Adrenal gland (tissue), 12 donors: ENCODE measurements around the gene NCK2. TPM values are rescaled to one million over a fixed set of nuclear protein-coding genes. Genes with fewer than 3 reads are reported as not detected.

Experiments used
- DNase-seq, 7 donors: peaks; one replicate each; pipeline ENCODE4 v3.0.0-alpha.2; 2019 to 2020
- H3K27ac ChIP-seq, 5 donors: fragments of 200-600 bp; sonication (generic) in 4 of 5; 1 replicate in 3 of 5; 2 replicates in 2 of 5; pipeline versions ENCODE4 v1.5.1 to v1.8.0; 2016 to 2020; ENCODE audit warnings: mild to moderate bottlenecking in 1 of 5
- H3K27me3 ChIP-seq: fragments of 200-600 bp; 2 replicates; pipeline ENCODE4 v1.8.0; 2021
- H3K36me3 ChIP-seq, 2 donors: fragments of 200-600 bp; replicated peaks in 1 of 2; 1 replicate in 1 of 2; 2 replicates in 1 of 2; pipeline versions ENCODE4 v1.5.1 to v1.8.0; 2018 to 2022
- H3K4me1 ChIP-seq, 2 donors: fragments of 200-600 bp; replicated peaks in 1 of 2; 1 replicate in 1 of 2; 2 replicates in 1 of 2; pipeline versions ENCODE4 v1.5.1 to v1.8.0; 2018 to 2021
- H3K4me3 ChIP-seq, 4 donors: fragments of 200-600 bp; sonication (generic) in 3 of 4; one replicate each; pipeline ENCODE4 v1.5.1; 2016 to 2018
- H3K9me3 ChIP-seq, 3 donors: fragments of 200-600 bp; sonication (generic) in 1 of 3; replicated peaks in 1 of 3; 1 replicate in 2 of 3; 2 replicates in 1 of 3; pipeline versions ENCODE4 v1.5.1 to v1.8.0; 2016 to 2021
- POLR2A ChIP-seq, 2 donors: fragments of 450-650 bp; IDR thresholded peaks; one replicate each; pipeline ENCODE4 v1.6.1; 2017; ENCODE audit warnings: antibody characterized with exemption in 2 of 2, mild to moderate bottlenecking in 2 of 2, moderate library complexity in 1 of 2
- WGBS, 4 donors: extraction: QIAGEN DNeasy Blood & Tissue Kit in 2 of 4; methylation state at CpG; one replicate each; pipeline versions ENCODE4 v1.1.5 to v1.1.7; 2013 to 2017; 5-methylcytosine and 5-hydroxymethylcytosine counted together
- intact Hi-C, 2 donors: fragments of 100-400 bp; cut with DNase I; formaldehyde crosslinking; loops; one replicate each; pipeline versions ENCODE4 v1.14.1 to v1.15.0; 2022 to 2023
- polyA plus RNA-seq, 3 donors: library from polyadenylated mRNA; stranded (reverse); fragments of 200-250 nt in 2 of 3; fragments of 350-450 nt in 1 of 3; fragmentation: Illumina TruSeq in 1 of 3; extraction: RNeasy Lipid Tissue Mini Kit (QIAGEN cat#74804) in 1 of 3; gene quantifications; one replicate each; pipeline ENCODE4 v1.2.3, GENCODE V29; 2013 to 2014
- total RNA-seq, 9 donors: library from RNA; depleted of rRNA in 4 of 9; stranded (reverse); fragments of >200 nt in 4 of 9; fragments of 120-200 nt in 1 of 9; fragmentation: NEBNext Ultra II Directional in 1 of 9; extraction: Animal tissue kit (Norgen Biotek cat#: 25700) in 1 of 9; gene quantifications; one replicate each; pipeline versions ENCODE4 v1.1.0 to v1.2.4, GENCODE V29; 2013 to 2023
- TF ChIP-seq, protein P1 (sequence below), 6 experiments: fragments of 450-650 bp in 4 of 6; fragments of 200-600 bp in 2 of 6; sonication (generic) in 1 of 6; IDR thresholded peaks; 1 replicate in 5 of 6; 2 replicates in 1 of 6; pipeline versions ENCODE4 v1.5.1 to v1.8.0; 2016 to 2021; ENCODE audit warnings: antibody characterized with exemption in 6 of 6, mild to moderate bottlenecking in 2 of 6, moderate library complexity in 1 of 6
- donor health status: healthy with polysubstance abuse.
- donor health status: Bipolar disorder and iron deficiency.
- donor health status: DM: yes; HTN: yes; CAD: no.
- donor health status: DM: no; HTN: no; CAD: no.
- donor health status: DM: no; HTN: no; CAD: no.
- donor health status: DM: yes; HTN: yes; CAD: no.

Gene NCK2
- total and polyA plus RNA-seq, 12 donors: 13.7 to 56.0 (median 37.3) TPM

GRCh38 chr2:105739426-105739825 lies 5.3 kb upstream of the NCK2 start:
- WGBS, 4 donors: 79 to 86% (median 81%) methylated on average over 8 of the region's 8 CpGs
- no peaks in the 10 kb centered on the region for H3K9me3 ChIP-seq
- intact Hi-C loops: no loop called here
- TF ChIP-seq POLR2A (IDR thresholded peaks at IDR 0.05): no peak
- TF ChIP-seq, protein P1, sequence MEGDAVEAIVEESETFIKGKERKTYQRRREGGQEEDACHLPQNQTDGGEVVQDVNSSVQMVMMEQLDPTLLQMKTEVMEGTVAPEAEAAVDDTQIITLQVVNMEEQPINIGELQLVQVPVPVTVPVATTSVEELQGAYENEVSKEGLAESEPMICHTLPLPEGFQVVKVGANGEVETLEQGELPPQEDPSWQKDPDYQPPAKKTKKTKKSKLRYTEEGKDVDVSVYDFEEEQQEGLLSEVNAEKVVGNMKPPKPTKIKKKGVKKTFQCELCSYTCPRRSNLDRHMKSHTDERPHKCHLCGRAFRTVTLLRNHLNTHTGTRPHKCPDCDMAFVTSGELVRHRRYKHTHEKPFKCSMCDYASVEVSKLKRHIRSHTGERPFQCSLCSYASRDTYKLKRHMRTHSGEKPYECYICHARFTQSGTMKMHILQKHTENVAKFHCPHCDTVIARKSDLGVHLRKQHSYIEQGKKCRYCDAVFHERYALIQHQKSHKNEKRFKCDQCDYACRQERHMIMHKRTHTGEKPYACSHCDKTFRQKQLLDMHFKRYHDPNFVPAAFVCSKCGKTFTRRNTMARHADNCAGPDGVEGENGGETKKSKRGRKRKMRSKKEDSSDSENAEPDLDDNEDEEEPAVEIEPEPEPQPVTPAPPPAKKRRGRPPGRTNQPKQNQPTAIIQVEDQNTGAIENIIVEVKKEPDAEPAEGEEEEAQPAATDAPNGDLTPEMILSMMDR (IDR thresholded peaks at IDR 0.05): no peak
- H3K4me3 ChIP-seq: no peak overlapping the region
- peaks cover 0 to 6% of the 10 kb centered on the region in 2 donors for H3K4me1 ChIP-seq
- H3K27ac ChIP-seq: no peak overlapping the region
- H3K36me3 ChIP-seq: no peaks in the 10 kb centered on the region
- no peaks in the 10 kb centered on the region for H3K27me3 ChIP-seq
- no peak for DNase-seq

- intact Hi-C loops: loop anchor here in 1 of 2 donors (10.0 kb wide), 1 partner anchor 145 kb away; no protein-coding TSS in a partner anchor
Measured at GRCh38 chr2:105739944-105740530, 4.7 kb upstream of the NCK2 start.

GRCh38 chr2:105741174-105741573 lies 3.5 kb upstream of the NCK2 start:
- Histone ChIP-seq H3K4me3 (no peak overlapping the region), H3K36me3 (no peaks in the 10 kb centered on the region), H3K9me3 (no peaks in the 10 kb centered on the region), H3K27ac (no peak overlapping the region), H3K4me1 (peaks cover 6 to 13% of the 10 kb centered on the region in 2 donors), H3K27me3 (no peaks in the 10 kb centered on the region)
- intact Hi-C loops: loop anchor here in 1 of 2 donors (10.0 kb wide), 1 partner anchor 144 kb away; no protein-coding TSS in a partner anchor
- WGBS, 4 donors: 48 to 69% (median 63%) methylated on average over 3 of the region's 3 CpGs
- DNase-seq: no peak
- TF ChIP-seq, protein P1 (IDR thresholded peaks at IDR 0.05): no peak
- TF ChIP-seq POLR2A (IDR thresholded peaks at IDR 0.05): no peak

More at GRCh38 chr2:105739944-105740530, 4.7 kb upstream of the NCK2 start:
- TF ChIP-seq, protein P1 (IDR thresholded peaks at IDR 0.05): no peak
- no peak for TF ChIP-seq POLR2A (IDR thresholded peaks at IDR 0.05)
- H3K4me1 ChIP-seq: peaks cover 0 to 6% of the 10 kb centered on the region in 2 donors
- DNase-seq: no peak
- no peaks in the 10 kb centered on the region for H3K9me3 ChIP-seq
- no peak overlapping the region for H3K27ac ChIP-seq
- H3K36me3 ChIP-seq: no peaks in the 10 kb centered on the region
- no peak overlapping the region for H3K4me3 ChIP-seq
- WGBS, 4 donors: 81 to 88% (median 83%) methylated on average over 7 of the region's 7 CpGs
- no peaks in the 10 kb centered on the region for H3K27me3 ChIP-seq

- no peak for TF ChIP-seq POLR2A (IDR thresholded peaks at IDR 0.05)
- TF ChIP-seq, protein P1 (IDR thresholded peaks at IDR 0.05): no peak
- Histone ChIP-seq H3K27me3 (no peaks in the 10 kb centered on the region), H3K4me1 (peaks cover 10 to 17% of the 10 kb centered on the region in 2 donors), H3K9me3 (no peaks in the 10 kb centered on the region), H3K36me3 (no peaks in the 10 kb centered on the region), H3K4me3 (no peak overlapping the region), H3K27ac (no peak overlapping the region)
- intact Hi-C loops: loop anchor here in 1 of 2 donors (10.0 kb wide), 1 partner anchor 143 kb away; no protein-coding TSS in a partner anchor
- WGBS, 4 donors: 87 to 96% (median 95%) methylated on average over 4 of the region's 4 CpGs
- no peak for DNase-seq
Measured at GRCh38 chr2:105741617-105742016, 3.1 kb upstream of the NCK2 start.
